ENCODE measurements around the gene TNFSF15.
A peak's percentile ranks its signal among the peaks of the same experiment; 100 is the strongest.

Gene TNFSF15

GRCh38 chr9:114787214-114787613, 18.6 kb downstream of the TNFSF15 start:
- DNase-seq = no peak

GRCh38 chr9:114785866-114786650, 19.8 kb downstream of the TNFSF15 start:
- DNase-seq = no peak

GRCh38 chr9:114784721-114785279, 21.0 kb downstream of the TNFSF15 start:
- no peak for DNase-seq

- no peak for DNase-seq
These were observed 23.3 kb downstream of the TNFSF15 start for GRCh38 chr9:114782586-114782985.

GRCh38 chr9:114779352-114779845, 26.4 kb downstream of the TNFSF15 start:
- no peak for DNase-seq

- no peak for DNase-seq
These were observed 27.8 kb downstream of the TNFSF15 start for GRCh38 chr9:114777821-114778609.

GRCh38 chr9:114776683-114777399, 29.0 kb downstream of the TNFSF15 start:
- no peak for DNase-seq

GRCh38 chr9:114775981-114776380, 29.9 kb downstream of the TNFSF15 start:
- DNase-seq = no peak

- no peak for DNase-seq
These were observed 30.7 kb downstream of the TNFSF15 start for GRCh38 chr9:114775121-114775520.

GRCh38 chr9:114774524-114774923, 31.3 kb downstream of the TNFSF15 start:
- no peak for DNase-seq

- no peak for DNase-seq
These were observed 34.0 kb downstream of the TNFSF15 start for GRCh38 chr9:114771889-114772288.

GRCh38 chr9:114770991-114771390, 34.8 kb downstream of the TNFSF15 start:
- DNase-seq = no peak

- no peak for DNase-seq
These were observed 36.2 kb downstream of the TNFSF15 start for GRCh38 chr9:114769624-114770023.

- DNase-seq = no peak
These were observed 42.6 kb downstream of the TNFSF15 start for GRCh38 chr9:114763220-114763619.

- no peak for DNase-seq
These were observed 44.3 kb downstream of the TNFSF15 start for GRCh38 chr9:114761523-114761922.

- DNase-seq = no peak
These were observed 46.1 kb downstream of the TNFSF15 start for GRCh38 chr9:114759512-114760341.

- no peak for DNase-seq
These were observed 47.9 kb downstream of the TNFSF15 start for GRCh38 chr9:114757984-114758383.

GRCh38 chr9:114757395-114757794, 48.4 kb downstream of the TNFSF15 start:
- no peak for DNase-seq

GRCh38 chr9:114756920-114757319, 48.9 kb downstream of the TNFSF15 start:
- DNase-seq = no peak

GRCh38 chr9:114754581-114754980, 51.3 kb downstream of the TNFSF15 start:
- peak; percentile 41 to 49 for DNase-seq

- no peak for DNase-seq
These were observed 59.1 kb downstream of the TNFSF15 start for GRCh38 chr9:114746591-114747346.
